Measurements from ENCODE around the gene SNX32. TPM values are rescaled to one million over a fixed set of nuclear protein-coding genes. Genes with fewer than 3 reads are reported as not detected.
A peak's percentile ranks its signal among the peaks of the same experiment; 100 is the strongest.
"Not testable (repeated sequence)": the region's sequence is repeated elsewhere in the genome, so short reads cannot be mapped to it uniquely, and the experiment has no call there.

The SNX32 gene
- total RNA-seq, 4 donors from 2014 or later = 0.58 to 2.6 TPM; not detected in 2

DNA sequence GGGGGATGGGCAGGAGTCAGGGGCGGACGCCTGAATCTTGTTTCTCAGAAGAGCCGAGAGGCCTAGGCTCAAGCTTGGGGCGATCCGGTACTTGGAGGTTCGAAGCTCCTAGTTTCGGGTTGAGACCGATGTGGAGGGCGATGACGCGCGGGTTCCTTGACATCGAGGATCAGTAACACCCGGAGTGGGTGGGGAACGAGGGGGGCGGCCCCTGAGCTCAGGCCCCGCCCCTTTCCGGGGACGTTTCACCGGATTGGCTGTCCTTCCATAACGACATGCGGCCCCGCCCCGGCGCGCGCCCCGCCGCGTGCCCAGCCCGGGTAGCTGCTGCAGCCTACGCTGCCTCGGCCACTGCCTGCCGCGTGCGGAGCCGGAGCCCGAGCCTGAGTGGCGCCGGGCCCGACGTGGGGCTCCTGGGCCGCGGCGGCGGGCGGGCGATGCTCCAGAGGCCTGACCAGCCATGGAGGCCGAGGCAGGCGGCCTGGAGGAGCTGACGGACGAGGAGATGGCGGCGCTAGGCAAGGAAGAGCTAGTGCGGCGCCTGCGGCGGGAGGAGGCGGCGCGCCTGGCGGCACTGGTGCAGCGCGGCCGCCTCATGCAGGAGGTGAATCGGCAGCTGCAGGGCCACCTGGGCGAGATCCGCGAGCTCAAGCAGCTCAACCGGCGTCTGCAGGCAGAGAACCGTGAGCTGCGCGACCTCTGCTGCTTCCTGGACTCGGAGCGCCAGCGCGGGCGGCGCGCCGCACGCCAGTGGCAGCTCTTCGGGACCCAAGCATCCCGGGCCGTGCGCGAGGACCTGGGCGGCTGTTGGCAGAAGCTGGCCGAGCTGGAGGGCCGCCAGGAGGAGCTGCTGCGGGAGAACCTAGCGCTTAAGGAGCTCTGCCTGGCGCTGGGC, 56.8 kb downstream of the SNX32 start, which contains the start of gene CCDC85B:
CCDC85B (plus strand) TSS at position 350 of the 895 bp plus-strand sequence; CDS start at position 461, 111 bp downstream.
- Histone ChIP-seq H3K36me3 (no peaks in the 10 kb centered on the region), H3K4me3 (peak within 1 kb of the TSS; percentile 80 to 81), H3K27me3 (no peaks in the 10 kb centered on the region), H3K4me1 (peaks cover 4 to 21% of the 10 kb centered on the region in 2 donors), H3K27ac (peak within 1 kb of the TSS; percentile 96 to 97), H3K9me3 (no peaks in the 10 kb centered on the region)
- peak; percentile 99 for DNase-seq
- TF ChIP-seq CTCF (IDR thresholded peaks at IDR 0.05) (peak in 2 of 4 experiments; percentile 12 to 50), POLR2A (IDR thresholded peaks at IDR 0.05) (peak; percentile 97 to 99)
- intact Hi-C loops (cut with DNase I; ENCODE audit: low total_unique reads) = no loop called here

DNA sequence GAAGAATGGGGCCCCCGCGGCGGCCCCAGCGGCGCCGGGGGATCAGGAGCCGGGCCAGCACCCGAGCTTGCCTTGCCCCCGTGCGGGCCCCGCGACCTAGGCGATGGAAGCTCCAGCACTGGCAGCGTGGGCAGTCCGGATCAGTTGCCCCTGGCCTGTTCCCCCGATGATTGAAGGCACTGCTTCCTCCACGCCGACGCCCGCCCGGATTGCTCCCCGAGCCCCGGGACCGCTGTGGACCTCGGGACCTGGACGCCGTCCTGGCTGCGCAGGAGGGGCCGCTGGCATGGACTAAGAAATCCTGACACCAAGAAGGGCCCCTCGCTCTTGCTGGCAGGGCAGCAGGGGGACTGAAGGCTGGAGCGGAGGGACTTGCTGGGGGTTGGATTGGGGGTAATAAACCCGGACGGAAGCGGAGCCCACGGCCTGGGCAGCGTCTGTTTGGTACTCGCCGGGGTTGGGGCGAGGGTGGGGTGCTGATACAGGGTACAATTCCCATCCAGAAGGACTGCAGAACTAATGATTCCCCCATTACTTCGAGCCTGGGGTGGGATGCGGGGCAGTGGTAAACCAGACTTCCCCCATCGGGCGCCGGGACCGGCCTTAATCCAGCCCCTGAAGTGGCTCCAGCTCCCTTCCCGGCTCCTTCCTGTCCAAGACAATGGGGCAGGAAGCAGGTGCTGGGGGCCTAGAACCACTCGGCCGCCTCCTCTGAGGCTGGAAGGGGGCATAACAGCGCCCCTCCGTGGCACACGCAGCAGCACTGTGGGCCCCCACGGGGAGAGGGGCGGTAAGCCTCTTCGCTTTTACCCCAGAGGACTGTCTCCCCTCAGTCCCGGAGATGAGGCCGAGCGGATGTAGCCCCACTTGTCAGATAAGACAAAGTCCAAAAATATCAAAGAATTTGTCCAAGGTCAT, 57.7 kb downstream of the SNX32 start:
- Histone ChIP-seq H3K27ac (peak overlapping the region; percentile 96 to 97), H3K4me1 (peaks cover 4 to 21% of the 10 kb centered on the region in 2 donors), H3K9me3 (no peaks in the 10 kb centered on the region), H3K27me3 (no peaks in the 10 kb centered on the region), H3K4me3 (peak overlapping the region; percentile 80 to 81), H3K36me3 (no peaks in the 10 kb centered on the region)
- peak in 1 of 2 donors; percentile 59 for DNase-seq
- intact Hi-C loops (cut with DNase I; ENCODE audit: low total_unique reads) = no loop called here
- TF ChIP-seq CTCF (IDR thresholded peaks at IDR 0.05) (peak in 2 of 4 experiments; percentile 17 to 48), POLR2A (IDR thresholded peaks at IDR 0.05) (no peak)

DNA sequence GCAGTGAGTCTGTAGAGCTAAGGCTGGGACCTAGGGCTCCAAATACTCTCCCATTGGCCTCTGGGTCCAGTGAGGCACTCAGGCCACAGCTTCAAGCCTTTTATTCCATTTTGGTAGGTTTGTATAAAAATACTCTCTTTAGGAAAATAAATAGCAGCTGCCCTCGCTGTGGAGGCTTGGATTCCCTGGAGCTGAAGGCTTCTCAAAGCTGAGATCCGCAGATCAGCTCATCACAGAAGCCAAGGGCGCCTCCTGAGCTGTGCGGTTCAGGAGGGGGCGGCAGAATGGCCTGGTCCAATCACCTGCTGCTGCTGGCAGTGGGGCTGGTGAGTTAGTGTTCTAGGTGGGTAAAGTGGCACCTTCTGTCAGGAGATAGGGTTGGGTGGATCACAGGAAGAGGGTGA, 58.4 kb downstream of the SNX32 start:
- DNase-seq; H3K9me3 ChIP-seq; H3K27me3 ChIP-seq; H3K36me3 ChIP-seq; intact Hi-C loops (cut with DNase I; ENCODE audit: low total_unique reads): not testable (repeated sequence)
- Histone ChIP-seq H3K4me3 (peak overlapping the region; percentile 80 to 81), H3K4me1 (peaks cover 4 to 20% of the 10 kb centered on the region in 2 donors), H3K27ac (peak overlapping the region; percentile 96 to 97)

- H3K27me3 ChIP-seq = no peaks in the 10 kb centered on the region
- DNase-seq = peak in 1 of 2 donors; percentile 17
- H3K4me1 ChIP-seq = peaks cover 0 to 13% of the 10 kb centered on the region in 2 donors
- H3K4me3 ChIP-seq = no peak overlapping the region
- TF ChIP-seq CTCF (IDR thresholded peaks at IDR 0.05) = no peak
- TF ChIP-seq POLR2A (IDR thresholded peaks at IDR 0.05) = no peak
- H3K36me3 ChIP-seq = no peaks in the 10 kb centered on the region
- intact Hi-C loops (cut with DNase I; ENCODE audit: low total_unique reads) = no loop called here
- peak overlapping the region; percentile 96 to 97 for H3K27ac ChIP-seq
- H3K9me3 ChIP-seq = no peaks in the 10 kb centered on the region
Measured at GRCh38 chr11:65892661-65893317, 59.0 kb downstream of the SNX32 start.

GRCh38 chr11:65894034-65894591, 60.4 kb downstream of the SNX32 start:
- intact Hi-C loops (cut with DNase I; ENCODE audit: low total_unique reads) = no loop called here
- Histone ChIP-seq H3K4me1 (peaks cover 0 to 12% of the 10 kb centered on the region in 2 donors), H3K4me3 (no peak overlapping the region), H3K36me3 (no peaks in the 10 kb centered on the region), H3K27me3 (peaks cover 0 to 5% of the 10 kb centered on the region in 2 donors), H3K27ac (peak overlapping the region; percentile 96 to 97), H3K9me3 (no peaks in the 10 kb centered on the region)
- no peak for TF ChIP-seq POLR2A (IDR thresholded peaks at IDR 0.05)
- no peak for TF ChIP-seq CTCF (IDR thresholded peaks at IDR 0.05)
- DNase-seq = peak in 1 of 2 donors; percentile 39

All from uterus (tissue), 4 donors.